GM12892 (cell line): ENCODE measurements around the gene CAMK2N2.

Experiments used
- POLR2A ChIP-seq: IDR thresholded peaks from 2 replicates; pipeline ENCODE4 v1.6.1; 2011; ENCODE audit warnings: low read depth, low read length, control low read depth
- POLR2AphosphoS5 ChIP-seq: IDR thresholded peaks from 2 replicates; pipeline ENCODE4 v1.6.1; 2011; ENCODE audit warnings: low read depth, low read length, control low read depth
- TAF1 ChIP-seq: IDR thresholded peaks from 2 replicates; pipeline ENCODE4 v1.6.1; 2011; ENCODE audit warnings: low read depth, mild to moderate bottlenecking, control low read depth, low read length, borderline replicate concordance

DNA sequence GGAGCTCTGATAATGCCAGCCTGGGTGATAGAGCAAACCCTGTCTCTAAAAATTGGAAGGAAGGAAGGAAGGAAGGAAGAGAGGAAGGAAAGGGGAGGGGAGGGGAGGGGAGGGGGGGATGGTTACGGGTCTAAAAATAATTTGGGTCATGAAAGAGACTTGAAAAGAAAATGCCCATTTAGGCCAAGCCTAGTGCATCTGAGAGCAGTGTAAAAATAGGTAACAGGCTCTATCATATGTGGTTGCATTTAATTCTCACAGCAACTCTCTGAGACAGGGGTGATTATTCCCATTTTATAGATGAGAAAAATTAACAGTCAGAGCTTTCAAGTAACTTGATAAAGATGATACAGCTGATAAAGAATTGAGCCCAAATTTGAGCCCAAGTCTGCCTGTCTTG, 10.9 kb upstream of the CAMK2N2 start:
- TF ChIP-seq POLR2AphosphoS5 (no peak), POLR2A (no peak), TAF1 (no peak)
